ENCODE data around the gene ILKAP. TPM values are rescaled to one million over a fixed set of nuclear protein-coding genes. Genes with fewer than 3 reads are reported as not detected.

Gene ILKAP
- polyA plus RNA-seq, 3 donors = 23.2 to 44.2 (median 29.3) TPM

- H3K27me3 ChIP-seq (ENCODE audit: control insufficient read depth in 2 of 2, insufficient read depth in 2 of 2, low read length in 2 of 2) = no peaks in the 10 kb centered on the region
- H3K4me3 ChIP-seq (replicated peaks in 1 of 3; ENCODE audit: low read depth in 2 of 3, low read length in 3 of 3) = no peak overlapping the region
- H3K9me3 ChIP-seq (replicated peaks in 1 of 2; ENCODE audit: control insufficient read depth in 1 of 2, insufficient read depth in 1 of 2, low read length in 2 of 2) = no peaks in the 10 kb centered on the region
- peaks cover 24 to 32% of the 10 kb centered on the region in 2 donors for H3K4me1 ChIP-seq (ENCODE audit: control insufficient read depth in 1 of 2, insufficient read depth in 2 of 2, low read length in 2 of 2)
- H3K27ac ChIP-seq (ENCODE audit: low read depth in 1 of 2, low read length in 2 of 2) = no peak overlapping the region
- no peaks in the 10 kb centered on the region for H4K20me1 ChIP-seq (ENCODE audit: insufficient read depth, low read length)
- no peak overlapping the region for H3K4me2 ChIP-seq (replicated peaks; ENCODE audit: extremely low read depth, low read length, poor library complexity, severe bottlenecking)
- no peak for DNase-seq
- Mint-ChIP-seq H3K9me3 (no peaks in the 10 kb centered on the region), H3K27me3 (ENCODE audit: low read depth in 3 of 3) (peaks cover 0 to 5% (median 2%) of the 10 kb centered on the region in 3 donors), H3K4me1 (peaks cover 32% of the 10 kb centered on the region), H3K4me3 (no peak overlapping the region), H3K36me3 (no peaks in the 10 kb centered on the region), H3K27ac (no peak overlapping the region)
- H3K9ac ChIP-seq (ENCODE audit: insufficient read depth, low read length, poor library complexity, severe bottlenecking) = no peak overlapping the region
- H2AFZ ChIP-seq (ENCODE audit: insufficient read depth, low read depth, low read length, poor library complexity, severe bottlenecking) = no peak overlapping the region
- TF ChIP-seq, protein P1, sequence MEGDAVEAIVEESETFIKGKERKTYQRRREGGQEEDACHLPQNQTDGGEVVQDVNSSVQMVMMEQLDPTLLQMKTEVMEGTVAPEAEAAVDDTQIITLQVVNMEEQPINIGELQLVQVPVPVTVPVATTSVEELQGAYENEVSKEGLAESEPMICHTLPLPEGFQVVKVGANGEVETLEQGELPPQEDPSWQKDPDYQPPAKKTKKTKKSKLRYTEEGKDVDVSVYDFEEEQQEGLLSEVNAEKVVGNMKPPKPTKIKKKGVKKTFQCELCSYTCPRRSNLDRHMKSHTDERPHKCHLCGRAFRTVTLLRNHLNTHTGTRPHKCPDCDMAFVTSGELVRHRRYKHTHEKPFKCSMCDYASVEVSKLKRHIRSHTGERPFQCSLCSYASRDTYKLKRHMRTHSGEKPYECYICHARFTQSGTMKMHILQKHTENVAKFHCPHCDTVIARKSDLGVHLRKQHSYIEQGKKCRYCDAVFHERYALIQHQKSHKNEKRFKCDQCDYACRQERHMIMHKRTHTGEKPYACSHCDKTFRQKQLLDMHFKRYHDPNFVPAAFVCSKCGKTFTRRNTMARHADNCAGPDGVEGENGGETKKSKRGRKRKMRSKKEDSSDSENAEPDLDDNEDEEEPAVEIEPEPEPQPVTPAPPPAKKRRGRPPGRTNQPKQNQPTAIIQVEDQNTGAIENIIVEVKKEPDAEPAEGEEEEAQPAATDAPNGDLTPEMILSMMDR (IDR thresholded peaks at IDR 0.05) = no peak
- intact Hi-C loops (cut with micrococcal nuclease) = no loop called here
- no peaks in the 10 kb centered on the region for H3K79me2 ChIP-seq (ENCODE audit: insufficient read depth, low read length)
- WGBS (ENCODE audit: insufficient coverage) = 97% methylated on average over 8 of the region's 11 CpGs
- H3K36me3 ChIP-seq (replicated peaks in 1 of 2; ENCODE audit: control insufficient read depth in 1 of 2, insufficient read depth in 2 of 2, low read length in 2 of 2) = no peaks in the 10 kb centered on the region
Observed at GRCh38 chr2:238134393-238134785, 69.1 kb downstream of the ILKAP start.

GRCh38 chr2:238133499-238134392, 69.7 kb downstream of the ILKAP start:
- Histone ChIP-seq H3K4me1 (ENCODE audit: control insufficient read depth in 1 of 2, insufficient read depth in 2 of 2, low read length in 2 of 2) (peaks cover 23 to 25% of the 10 kb centered on the region in 2 donors), H3K27ac (ENCODE audit: low read depth in 1 of 2, low read length in 2 of 2) (no peak overlapping the region), H3K4me2 (replicated peaks; ENCODE audit: extremely low read depth, low read length, poor library complexity, severe bottlenecking) (no peak overlapping the region), H4K20me1 (ENCODE audit: insufficient read depth, low read length) (no peaks in the 10 kb centered on the region), H3K27me3 (ENCODE audit: control insufficient read depth in 2 of 2, insufficient read depth in 2 of 2, low read length in 2 of 2) (no peaks in the 10 kb centered on the region), H3K79me2 (ENCODE audit: insufficient read depth, low read length) (no peaks in the 10 kb centered on the region), H3K9me3 (replicated peaks in 1 of 2; ENCODE audit: control insufficient read depth in 1 of 2, insufficient read depth in 1 of 2, low read length in 2 of 2) (no peaks in the 10 kb centered on the region), H3K4me3 (replicated peaks in 1 of 3; ENCODE audit: low read depth in 2 of 3, low read length in 3 of 3) (no peak overlapping the region), H3K36me3 (replicated peaks in 1 of 2; ENCODE audit: control insufficient read depth in 1 of 2, insufficient read depth in 2 of 2, low read length in 2 of 2) (no peaks in the 10 kb centered on the region), H2AFZ (ENCODE audit: insufficient read depth, low read depth, low read length, poor library complexity, severe bottlenecking) (no peak overlapping the region), H3K9ac (ENCODE audit: insufficient read depth, low read length, poor library complexity, severe bottlenecking) (no peak overlapping the region)
- H3K4me3 Mint-ChIP-seq = no peak overlapping the region
- H3K4me1 Mint-ChIP-seq = peaks cover 32% of the 10 kb centered on the region
- H3K27ac Mint-ChIP-seq = peak overlapping the region in 2 of 7 donors; percentile 14 to 76
- no peaks in the 10 kb centered on the region for H3K9me3 Mint-ChIP-seq
- WGBS (ENCODE audit: insufficient coverage) = 78% methylated on average over 13 of the region's 14 CpGs
- TF ChIP-seq, protein P1 (IDR thresholded peaks at IDR 0.05) = no peak
- intact Hi-C loops (cut with micrococcal nuclease) = no loop called here
- peaks cover 0 to 5% (median 2%) of the 10 kb centered on the region in 3 donors for H3K27me3 Mint-ChIP-seq (ENCODE audit: low read depth in 3 of 3)
- no peaks in the 10 kb centered on the region for H3K36me3 Mint-ChIP-seq
- no peak for DNase-seq

Data from CD14-positive monocyte (primary cell).